GM10266 (cell line): ENCODE results near the gene KCNIP2.

Experiments used
- DNase-seq: peaks from one replicate; pipeline ENCODE4 v3.0.0; 2012; ENCODE audit errors: extremely low spot score
- TF ChIP-seq, protein P1 (sequence below): IDR thresholded peaks from 2 replicates; pipeline ENCODE4 v1.5.1; 2012; ENCODE audit warnings: mild to moderate bottlenecking, low read depth; ENCODE audit not compliant: control insufficient read depth, insufficient read depth; ENCODE audit errors: missing control alignments

The KCNIP2 gene

DNA sequence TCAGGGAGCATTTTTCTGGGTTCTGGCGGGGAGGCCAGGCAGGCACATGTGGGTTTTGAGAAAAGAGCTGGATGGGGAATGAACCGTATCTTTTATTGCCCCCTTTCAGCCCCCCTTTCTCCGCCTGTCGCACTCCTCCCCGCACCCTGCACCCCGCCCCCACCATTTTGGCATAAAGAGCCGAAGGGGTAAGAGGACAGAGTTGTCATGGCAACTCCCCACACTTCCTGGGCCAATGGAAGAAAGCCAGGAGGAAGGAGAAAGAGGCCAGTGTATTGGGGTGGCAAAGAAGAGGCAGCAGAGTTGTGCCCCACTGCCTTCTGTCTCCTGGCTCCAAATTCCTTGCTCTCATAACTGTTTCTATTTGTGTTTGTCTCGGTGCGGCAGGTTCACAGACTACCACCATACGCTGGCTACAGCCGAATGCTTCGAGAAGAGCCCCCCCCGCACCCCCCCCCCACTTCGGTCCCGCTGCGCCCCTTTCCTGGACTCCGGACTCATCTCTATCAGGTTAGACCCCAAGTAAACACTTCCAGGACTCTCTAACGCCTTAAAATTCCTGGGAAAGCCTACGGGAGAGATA is 3.4 kb downstream of the KCNIP2 start:
- peak; percentile 56 for DNase-seq
- TF ChIP-seq, protein P1, sequence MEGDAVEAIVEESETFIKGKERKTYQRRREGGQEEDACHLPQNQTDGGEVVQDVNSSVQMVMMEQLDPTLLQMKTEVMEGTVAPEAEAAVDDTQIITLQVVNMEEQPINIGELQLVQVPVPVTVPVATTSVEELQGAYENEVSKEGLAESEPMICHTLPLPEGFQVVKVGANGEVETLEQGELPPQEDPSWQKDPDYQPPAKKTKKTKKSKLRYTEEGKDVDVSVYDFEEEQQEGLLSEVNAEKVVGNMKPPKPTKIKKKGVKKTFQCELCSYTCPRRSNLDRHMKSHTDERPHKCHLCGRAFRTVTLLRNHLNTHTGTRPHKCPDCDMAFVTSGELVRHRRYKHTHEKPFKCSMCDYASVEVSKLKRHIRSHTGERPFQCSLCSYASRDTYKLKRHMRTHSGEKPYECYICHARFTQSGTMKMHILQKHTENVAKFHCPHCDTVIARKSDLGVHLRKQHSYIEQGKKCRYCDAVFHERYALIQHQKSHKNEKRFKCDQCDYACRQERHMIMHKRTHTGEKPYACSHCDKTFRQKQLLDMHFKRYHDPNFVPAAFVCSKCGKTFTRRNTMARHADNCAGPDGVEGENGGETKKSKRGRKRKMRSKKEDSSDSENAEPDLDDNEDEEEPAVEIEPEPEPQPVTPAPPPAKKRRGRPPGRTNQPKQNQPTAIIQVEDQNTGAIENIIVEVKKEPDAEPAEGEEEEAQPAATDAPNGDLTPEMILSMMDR, result no peak

DNA sequence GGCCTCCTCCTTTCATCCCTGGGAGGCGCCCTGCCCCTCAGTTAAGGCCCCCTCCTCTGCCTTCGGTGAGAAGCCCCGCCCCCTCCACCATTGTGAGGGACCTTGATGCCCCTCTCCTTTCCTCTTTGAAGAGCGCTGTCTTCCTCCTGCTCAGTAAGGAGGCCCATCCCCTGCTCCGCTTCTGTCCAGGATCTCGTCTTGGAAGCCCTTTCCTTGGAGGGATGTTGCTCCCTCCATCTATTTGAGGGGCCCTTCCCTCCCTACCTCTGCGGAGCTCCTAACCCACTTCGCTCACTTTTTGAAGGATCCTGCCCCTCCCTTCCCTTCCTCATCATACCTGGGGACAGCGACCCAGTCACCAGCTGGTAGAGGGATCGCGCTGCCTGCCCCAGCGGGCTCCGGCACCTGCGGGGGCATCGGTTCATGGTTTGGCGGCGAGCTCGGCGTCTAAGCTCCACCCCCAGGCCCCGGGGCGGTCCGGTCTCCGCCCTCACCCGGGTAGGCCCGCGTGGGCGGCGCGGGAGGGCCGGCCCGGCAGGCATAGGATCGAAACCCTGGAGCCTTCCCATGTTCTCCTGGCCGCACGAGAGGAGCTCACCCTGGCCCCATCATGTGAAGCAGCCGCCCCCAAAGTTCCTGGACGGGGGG is 4.1 kb downstream of the KCNIP2 start:
- TF ChIP-seq, protein P1, result no peak
- peak; percentile 84 for DNase-seq

DNA sequence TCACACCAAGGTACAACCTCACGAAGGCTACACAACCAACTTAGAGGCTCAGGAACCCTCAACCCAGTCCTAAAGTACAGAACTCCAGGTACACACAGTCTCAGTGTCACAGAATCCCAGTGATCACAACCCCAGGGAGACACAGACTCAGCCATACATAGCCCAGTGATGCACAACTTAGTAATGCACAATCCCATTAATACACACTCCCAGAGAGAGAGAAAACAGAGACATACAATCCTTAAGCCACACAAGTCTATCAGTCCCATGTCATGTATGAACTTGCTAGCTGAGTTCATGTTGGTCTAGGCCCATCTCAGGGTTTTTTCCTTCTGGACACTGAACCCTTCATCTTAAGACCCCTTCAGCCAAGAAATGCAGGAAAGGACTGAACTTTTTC is 4.6 kb downstream of the KCNIP2 start:
- no peak for DNase-seq
- TF ChIP-seq, protein P1, result no peak

DNA sequence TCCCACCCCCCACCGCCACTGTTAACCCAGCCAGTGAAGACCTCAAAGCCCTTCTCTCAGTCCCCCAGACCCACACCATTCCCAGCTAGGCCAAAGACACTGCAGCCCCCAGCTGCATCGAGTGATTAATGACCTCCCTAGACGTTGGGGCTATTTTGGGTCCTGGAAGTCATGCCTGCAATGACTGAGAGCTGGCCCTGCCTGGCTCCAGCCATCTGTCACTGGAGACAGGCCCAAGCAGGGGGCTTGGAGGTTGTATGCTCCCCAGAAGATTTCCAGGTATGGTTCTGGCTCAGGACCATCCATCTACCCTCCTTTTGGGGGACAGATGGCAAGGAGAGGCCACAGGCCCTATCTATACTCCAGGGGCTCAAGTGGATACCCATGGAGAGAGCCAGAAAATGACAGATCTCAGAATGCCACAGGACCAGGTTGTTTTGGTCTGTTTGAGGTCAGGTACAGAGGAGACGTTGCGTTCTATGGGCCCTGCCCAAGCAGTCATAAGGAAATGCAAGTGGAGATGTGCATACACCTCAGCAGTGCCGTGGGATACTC is 5.1 kb downstream of the KCNIP2 start:
- TF ChIP-seq, protein P1, result no peak
- DNase-seq, result no peak

DNA sequence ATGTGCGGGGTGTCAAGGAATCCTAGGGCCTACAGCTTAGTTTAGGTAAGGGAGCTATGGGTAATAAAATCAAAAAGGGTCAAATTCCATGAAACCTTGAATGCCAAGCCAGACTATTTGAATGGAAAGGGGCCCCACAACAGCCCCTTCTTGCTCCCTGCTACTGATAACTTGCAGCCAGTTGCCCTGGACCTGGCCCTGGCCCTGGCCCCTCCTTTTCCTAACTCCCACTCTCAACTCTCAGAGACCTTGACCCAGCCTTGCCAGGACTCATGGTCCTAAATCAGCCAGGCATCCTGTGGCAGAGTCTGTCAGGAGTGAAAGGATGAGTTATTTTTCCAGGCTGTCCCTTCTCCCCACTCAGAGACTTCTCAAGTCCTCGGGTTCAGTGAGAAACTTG is 5.9 kb downstream of the KCNIP2 start:
- DNase-seq, result no peak

DNA sequence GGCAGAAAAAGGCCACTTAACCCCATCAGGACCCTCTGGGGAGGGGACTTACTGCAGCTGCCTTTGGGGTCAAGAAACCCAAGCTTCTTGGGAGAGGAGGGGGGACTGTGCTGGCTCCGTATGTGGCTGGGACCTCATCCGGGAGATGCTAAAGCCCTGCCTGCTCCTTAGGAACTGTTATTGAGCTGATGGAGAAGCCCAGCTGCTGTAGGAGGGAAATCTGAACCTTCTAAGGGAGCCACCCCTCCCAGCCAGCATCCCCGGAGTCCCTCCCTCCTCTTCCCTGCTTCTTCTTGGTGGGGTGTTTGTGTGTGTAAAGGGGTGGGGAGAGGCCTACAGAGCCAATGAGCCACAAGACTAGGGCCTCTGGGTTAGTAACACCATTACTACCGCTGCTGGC is 8.2 kb downstream of the KCNIP2 start:
- no peak for DNase-seq

More for the DNA sequence above, 5.9 kb downstream of the KCNIP2 start:
- TF ChIP-seq, protein P1, result no peak

More for the DNA sequence above, 8.2 kb downstream of the KCNIP2 start:
- TF ChIP-seq, protein P1, result no peak
